Measurements from ENCODE around the gene ODR4.

- TF ChIP-seq CTCF (conservative IDR thresholded peaks at IDR 0.05; ENCODE audit: low read depth, low read length) (no peak), POLR2A (IDR thresholded peaks at IDR 0.05; ENCODE audit: low read depth, low read length) (no peak)
Measured at GRCh38 chr1:186413319-186413718, 37.7 kb downstream of the ODR4 start.

All from IMR-90 (cell line).